Amniotic epithelial cell (primary cell): ENCODE results near the gene LSS.
A peak's percentile ranks its signal among the peaks of the same experiment; 100 is the strongest.
"Not testable (repeated sequence)": the region's sequence is repeated elsewhere in the genome, so short reads cannot be mapped to it uniquely, and the experiment has no call there.

Source experiments
- DNase-seq: peaks from one replicate; pipeline ENCODE4 v3.0.0-alpha.2; 2010; ENCODE audit warnings: low read depth

Gene LSS

DNA sequence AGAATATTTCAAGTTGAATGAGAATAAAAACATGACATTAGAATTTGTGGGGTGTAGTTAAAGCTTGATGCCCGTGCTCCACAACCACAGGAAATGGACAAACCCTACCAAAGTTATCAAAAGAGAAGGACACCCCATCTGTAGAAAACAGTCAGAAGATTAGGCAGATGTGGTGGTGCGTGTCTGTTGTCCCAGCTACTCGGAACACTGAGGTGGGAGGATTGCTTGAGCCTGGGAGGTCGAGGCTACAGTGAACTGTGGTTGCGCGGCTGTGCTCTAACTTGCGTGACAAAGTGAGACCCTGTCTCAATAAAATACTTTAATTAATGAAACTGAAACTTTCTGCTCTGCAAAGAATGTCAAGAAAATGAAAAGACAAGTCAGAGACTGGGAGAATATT, 42.9 kb downstream of the LSS start:
- DNase-seq, result no peak

DNA sequence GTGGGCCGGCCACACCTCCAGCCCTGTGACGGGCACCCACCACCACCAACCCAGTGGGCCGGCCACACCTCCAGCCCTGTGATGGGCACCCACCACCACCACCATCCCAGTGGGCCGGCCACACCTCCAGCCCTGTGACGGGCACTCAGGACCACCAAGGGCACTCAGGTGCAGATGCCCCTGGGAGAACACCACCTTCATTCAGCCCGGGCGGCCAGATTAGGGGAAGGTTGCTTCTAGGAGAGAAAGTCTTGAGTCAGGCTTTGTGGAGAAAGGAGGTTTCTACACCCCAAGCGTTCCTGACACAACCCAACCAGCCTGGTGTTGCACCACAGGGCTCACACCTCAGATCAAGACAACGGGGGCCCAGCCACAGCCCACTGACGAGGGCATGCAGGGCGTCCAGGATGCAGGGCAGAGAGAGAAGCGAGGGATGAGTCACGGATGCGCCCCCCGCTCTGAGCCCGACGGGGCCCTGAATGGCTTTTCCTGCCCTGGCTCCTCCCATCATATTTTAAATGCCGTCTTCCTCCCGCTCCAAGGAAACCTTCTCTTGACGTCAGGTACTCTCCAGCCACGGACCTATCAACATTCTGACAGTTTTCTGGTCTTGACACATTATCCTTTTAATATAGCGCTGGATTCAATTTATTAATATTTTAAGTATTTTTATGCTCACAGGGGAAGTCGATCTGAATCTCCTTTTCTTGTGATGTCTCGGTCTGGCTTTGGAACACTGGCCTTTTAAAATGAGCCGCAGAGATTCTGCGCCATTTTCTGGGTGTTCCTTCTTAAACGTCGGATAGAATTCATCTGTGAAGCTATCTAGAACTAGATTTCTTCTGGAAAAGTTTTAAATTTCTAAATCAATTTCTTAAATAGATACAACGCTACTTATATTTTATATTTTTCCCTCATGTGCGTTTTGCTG, 43.7 kb downstream of the LSS start:
- peak; percentile 80 for DNase-seq

DNA sequence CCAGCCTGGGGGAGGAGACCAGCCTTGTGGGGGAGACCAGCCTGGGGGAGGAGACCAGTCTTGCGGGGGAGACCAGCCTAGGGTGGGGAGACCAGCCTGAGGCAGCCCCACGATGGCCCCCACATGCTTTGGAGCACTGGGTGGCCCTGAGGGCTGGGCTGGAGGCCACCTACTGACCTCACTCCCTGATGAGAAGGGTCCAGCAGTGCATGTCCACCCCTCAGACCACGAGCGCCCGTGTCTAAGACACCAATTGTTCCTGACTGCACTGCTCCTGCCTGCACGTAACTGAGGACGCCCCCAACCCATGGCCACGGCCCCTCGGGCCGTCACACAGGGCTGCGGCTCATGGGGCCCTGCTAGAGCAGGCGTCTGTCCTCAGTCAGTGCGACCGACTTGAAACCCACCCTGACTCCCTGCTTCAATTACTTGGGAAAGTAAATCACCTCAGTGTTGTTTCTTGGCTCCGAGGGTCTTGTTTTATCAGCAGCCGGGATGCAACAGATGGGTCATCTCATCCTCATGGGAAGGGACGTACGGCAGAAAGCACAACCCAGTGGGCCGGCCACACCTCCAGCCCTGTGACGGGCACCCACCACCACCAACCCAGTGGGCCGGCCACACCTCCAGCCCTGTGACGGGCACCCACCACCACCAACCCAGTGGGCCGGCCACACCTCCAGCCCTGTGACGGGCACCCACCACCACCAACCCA, 44.5 kb downstream of the LSS start, which contains the start of gene SPATC1L:
SPATC1L (minus strand) TSS at position 550 of the 715 bp plus-strand sequence. CDS start 1,643 bp downstream, outside the sequence.
- peak; percentile 73 for DNase-seq

DNA sequence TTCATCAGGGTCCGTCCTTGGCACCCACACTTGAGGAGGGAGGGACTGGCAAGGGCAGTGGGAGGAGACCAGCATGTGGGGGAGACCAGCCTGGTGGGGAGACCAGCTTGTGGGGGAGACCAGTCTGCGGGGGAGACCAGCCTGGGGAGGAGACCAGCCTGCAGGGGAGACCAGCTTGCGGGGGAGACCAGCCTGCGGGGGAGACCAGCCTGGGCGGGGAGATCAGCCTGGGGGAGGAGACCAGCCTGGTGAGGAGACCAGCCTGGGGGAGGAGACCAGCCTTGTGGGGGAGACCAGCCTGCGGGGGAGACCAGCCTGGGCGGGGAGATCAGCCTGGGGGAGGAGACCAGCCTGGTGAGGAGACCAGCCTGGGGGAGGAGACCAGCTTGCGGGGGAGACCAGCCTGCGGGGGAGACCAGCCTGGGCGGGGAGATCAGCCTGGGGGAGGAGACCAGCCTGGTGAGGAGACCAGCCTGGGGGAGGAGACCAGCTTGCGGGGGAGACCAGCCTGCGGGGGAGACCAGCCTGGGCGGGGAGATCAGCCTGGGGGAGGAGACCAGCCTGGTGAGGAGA, 45.2 kb downstream of the LSS start:
- DNase-seq, result peak; percentile 22

DNA sequence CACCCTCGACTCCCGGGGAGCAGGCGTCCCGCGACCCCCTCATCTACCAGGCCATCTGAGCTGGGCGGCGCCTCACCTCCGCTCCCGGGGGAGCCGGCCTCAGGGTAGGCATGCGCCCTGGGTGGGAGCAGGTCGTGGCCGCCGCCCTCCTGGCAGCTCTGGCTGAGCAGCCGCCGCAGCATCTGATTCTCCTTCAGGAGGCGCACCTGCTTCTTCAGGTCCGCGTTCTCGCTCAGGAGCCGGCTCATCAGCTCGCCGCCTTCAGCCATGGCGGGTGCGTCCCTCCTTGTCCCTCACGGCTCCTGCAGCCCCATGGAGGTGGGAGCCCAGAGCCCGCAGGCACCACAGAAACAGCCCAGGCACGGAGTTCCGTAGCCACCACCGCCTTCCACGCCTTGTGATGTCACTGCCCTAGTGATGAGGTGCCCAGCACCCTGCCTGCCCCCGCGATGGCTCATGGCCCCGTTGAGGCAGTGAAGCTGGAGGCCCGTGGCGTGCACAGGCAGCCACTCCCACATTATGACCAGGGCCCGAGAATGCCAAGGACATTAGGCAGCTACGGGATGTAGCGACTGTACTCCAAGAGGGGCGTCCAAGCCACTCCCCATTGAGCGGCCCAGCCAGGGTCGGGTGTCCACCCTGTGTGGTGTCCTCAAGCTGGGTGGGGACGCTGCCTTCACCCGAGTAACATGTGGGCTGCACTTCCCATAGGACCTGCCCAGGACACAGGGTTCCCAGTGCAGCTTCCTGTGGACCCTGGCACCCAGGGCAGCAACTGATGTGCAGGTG, 45.8 kb downstream of the LSS start:
- no peak for DNase-seq

DNA sequence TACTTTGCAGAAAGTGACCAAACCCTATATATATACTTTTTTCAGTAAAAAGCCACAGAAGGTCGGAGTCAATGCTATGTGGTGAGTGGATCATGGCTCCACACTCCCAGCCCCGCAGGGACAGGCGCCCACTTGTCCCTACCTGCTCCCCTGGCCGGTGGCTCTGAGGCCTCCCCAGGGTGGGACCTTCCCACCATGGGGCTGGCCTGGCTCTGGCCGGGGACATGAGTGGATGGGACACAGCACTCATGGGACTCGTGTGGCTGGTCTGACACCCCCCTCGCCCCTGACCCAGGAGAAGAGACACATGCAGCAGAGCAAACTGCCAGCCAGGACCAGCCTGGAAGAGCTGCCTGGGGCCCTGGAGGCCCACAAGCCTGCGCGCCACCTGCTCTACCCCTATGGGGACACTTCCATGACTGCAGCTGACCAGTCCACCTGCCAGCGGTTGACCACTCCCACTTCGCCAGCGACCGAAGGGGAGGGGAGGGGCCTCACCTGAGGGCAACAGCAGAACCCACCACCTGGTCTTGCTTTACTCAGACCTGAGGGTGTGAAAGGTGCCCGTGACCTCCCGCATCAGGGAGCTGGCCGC, 46.5 kb downstream of the LSS start:
- no peak for DNase-seq

DNA sequence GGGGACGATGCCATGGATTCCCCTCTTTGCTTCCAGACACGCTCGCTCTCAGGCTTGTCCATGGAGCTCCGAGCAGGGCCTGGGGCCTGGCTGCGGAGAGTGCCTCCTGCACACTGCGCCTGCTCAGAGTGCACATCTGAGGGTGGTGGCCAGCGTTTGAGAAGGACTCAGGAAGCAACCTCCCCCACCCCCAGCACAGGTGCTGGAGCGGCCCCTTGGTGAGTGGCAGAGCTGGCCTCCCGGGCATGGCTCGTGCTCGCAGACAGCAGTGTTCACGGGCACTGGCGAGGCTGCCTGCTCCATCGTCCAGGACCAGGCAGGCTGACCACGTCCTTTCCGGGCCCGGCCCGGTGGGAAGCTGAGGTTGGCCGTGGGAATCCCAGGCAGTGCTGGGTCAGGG, 47.1 kb downstream of the LSS start:
- no peak for DNase-seq

DNA sequence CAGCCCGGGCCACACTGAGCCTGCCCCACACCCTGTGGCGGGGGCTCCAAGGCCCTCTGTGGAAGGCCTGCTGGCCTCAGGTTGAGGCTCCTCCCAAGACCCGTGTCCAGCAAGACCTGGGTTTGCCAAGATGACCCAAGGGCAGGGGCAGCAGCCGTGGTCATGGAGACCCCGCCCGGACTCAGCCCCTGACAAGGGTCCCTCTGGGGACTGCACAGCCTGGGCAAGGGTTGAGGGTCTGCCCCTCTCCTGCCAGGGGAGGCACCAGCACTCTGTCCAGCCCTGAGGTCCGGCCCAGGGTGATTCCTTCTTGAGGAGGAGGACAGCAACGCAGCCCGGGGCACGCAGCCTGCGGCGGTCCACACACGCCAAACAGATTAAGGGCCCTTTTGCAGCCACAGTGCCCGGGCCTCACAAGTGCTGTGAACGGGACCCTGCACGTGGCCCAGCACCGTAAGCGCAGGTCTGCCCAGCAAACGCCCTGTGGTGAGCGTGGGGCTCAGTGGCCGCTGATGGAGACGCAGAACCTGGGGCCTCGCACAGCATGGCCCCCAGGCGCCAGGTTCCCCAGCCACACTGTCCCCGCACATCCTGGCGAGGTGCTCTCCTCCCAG, 47.7 kb downstream of the LSS start:
- no peak for DNase-seq

DNA sequence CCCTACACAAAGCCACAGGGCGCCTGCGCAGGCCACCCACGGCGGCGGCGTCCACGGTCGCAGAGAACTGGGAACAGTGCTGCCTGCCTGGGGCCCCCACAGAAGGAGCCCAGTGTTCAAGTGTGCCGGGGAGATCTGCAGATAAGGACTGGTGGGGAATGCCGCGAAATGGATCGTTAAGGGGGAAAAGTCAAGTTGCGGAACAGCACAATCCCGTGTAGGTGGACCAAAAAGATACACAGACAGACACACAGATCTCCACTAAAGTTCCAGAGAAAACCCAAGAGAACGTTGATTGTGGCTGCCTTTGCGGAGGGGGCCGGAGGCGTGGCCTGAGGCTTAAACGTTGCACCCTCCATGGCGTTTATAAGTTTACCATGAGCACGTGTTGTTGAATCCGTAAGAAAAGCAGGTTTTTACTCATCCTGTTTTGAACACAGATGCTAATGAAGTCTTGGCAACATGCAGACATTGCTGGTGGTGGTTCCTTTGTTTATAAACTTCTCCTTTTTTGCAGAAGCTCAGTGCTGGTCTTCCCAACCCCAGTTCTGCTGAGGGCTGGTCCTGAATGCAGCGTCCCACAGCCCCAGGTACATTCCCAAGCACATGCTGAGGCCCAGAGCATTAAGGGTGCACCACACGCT, 48.4 kb downstream of the LSS start:
- DNase-seq, result no peak

DNA sequence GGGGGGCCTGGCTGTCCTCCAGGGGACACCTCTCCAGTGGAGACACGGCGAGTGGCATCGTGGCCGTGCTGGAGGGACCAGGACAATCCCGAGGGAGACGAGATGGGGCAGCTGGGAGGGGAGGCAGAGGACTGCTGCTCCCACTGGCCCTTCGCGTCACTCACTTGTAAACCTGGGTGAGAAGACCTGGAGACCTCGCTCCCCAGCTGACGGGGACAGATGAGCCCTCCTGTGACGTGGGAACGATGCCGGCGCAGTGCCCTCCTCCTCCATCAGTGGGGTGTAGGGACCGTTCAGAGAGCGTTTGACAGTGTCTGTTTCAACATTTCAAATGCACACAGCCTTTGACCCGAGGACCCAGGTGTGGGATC, 48.9 kb downstream of the LSS start:
- no peak for DNase-seq

DNA sequence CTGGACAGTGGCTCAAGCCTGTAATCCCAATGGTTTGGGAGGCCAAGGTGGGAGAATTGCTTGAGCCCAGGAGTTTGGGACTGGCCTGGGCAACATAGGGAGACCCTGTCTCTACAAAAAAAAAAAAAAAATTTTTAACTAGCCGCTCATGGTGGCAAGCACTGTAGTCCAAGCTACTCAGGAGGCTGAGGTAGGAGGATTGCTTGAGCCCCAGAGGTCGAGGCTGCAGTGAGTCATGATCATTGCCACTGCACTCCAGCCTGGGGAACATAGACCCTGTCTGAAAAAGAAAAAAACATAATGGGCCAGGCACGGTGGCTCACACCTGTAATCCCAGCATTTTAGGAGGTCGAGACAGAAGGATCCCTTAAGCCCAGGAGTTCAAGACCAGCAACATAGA, 49.6 kb downstream of the LSS start:
- no peak for DNase-seq

DNA sequence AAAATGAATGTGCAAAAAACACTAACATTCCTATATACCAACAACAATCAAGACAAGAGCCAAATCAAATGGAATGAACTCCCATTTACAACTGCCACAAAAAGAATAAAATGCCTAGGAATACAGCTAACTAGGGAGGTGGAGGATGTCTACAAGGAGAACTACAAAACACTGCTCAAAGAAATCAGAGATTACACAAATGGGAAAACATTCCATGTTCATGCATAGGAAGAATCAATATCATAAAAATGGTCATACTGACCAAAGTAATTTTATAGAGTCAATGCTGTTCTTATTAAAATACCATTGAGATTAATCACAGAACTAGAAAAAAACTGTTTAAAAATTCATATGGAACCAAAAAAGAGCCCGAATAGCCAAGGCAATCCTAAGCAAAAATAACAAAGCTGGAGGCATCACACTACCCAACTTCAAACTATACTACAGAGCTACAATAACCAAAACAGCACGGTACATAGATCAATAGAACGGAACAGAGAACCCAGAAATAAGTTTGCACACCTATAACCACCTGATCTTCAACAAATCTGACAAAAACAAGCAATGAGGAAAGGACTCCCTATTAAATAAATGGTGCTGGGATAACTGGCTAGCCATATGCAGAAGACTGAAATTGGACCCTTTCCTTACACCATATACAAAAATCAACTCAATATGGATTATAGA, 52.0 kb downstream of the LSS start:
- DNase-seq, result not testable (repeated sequence)

DNA sequence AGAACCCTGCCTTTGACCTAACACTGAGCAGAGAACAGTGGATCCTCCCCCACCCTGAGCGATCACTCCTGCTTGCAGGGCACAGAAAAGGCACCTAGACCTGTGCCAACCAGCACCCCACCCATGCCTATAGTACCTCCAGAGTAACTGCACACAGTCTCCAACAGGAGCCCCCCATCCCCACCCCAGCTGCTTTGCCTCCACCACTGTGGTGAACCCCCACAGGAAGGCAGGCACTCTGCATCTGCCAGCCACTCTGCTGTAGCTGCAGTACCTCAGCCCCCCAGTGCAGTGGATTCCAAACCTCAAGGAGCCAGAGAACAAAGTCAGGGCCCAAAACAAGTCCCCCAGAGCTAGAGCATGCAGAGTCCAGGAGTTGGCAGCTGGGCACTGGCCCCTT, 55.0 kb downstream of the LSS start:
- no peak for DNase-seq

DNA sequence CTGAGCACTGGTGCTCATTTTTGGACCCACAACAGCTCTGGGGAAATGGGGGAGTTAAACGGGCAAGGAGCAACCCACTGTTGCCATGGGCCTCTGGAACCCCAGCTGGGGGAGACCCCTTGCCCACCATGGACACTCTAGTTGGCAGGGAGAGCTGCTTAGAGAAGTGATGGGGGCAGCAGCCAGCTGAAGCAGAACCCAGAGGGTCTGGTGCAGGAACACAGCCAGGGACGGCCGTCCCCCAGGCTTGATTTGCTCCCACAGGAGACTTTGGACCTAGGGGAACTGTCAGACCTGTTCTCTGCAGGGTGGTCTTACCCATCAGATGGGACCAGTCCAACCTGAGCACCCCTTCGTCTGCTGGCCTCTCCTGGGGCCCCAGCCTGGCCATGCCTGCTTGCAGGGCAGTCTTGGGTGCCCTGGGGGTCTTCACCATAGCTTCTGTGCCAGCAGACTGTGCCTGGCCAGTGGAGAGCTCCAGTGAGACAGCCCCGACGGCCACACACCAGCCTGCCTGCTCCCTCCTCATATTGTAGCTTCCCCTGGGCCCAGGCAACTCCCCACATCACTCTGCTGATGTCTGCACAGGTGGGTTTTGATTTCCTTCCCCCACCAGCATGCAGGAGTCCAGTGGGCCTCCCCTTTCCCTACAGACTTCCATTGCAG, 55.6 kb downstream of the LSS start:
- DNase-seq, result no peak

DNA sequence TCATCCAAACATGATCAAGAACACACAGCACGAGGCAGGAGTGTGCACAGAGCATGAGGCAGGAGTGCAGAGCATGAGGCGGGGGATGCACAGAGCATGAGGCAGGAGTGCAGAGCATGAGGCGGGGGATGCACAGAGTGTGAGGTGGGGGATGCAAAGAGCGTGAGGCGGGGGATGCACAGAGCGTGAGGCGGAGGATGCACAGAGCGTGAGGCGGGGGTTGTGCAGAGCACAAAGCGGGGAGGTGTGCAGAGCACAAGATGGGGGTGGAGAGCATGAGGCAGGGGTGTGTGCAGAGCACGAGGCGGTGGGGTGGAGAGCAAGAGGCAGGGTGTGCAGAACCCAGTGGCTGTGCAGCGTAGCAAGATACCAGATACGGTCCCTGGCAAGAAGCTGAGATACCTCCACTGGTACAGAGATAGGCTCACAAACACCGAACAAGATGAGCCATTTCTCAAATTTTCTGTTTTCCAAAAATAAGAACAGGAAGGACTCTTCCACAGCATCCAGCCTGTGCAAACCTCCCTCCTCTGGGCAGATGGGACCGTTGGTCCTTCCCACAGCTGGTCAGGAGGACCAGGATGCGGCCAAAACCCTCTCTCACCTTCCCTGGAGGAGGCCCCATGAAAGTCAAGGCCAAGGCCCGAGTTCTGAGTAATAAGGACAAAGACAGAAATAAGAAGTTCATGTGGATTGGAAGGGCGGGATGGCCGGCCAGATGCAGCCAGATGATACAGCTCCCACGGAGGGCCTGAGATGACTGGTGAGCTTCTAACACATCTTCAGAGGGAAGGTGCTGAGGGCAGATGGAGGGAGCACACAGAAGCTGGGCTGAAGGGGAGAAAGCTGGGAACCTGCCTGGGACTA, 56.3 kb downstream of the LSS start:
- no peak for DNase-seq

DNA sequence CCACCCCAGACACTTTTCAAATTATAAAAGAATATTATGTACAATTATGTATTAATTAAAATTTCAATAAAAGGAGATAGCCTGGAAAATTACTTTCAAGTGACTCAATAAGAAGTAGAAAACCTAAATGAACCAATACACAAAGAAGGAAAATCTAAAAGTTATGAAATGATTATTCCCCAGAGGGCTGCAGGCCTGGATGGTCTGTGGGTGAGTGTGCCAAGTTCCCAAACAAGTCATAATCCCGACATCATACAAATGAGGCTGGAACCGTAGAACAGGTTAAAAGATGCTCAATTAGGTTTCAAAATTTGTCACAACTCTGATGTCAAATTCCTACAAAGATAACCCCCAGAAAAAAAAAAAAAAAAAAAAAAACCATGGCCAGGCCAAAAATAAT, 57.0 kb downstream of the LSS start:
- no peak for DNase-seq

DNA sequence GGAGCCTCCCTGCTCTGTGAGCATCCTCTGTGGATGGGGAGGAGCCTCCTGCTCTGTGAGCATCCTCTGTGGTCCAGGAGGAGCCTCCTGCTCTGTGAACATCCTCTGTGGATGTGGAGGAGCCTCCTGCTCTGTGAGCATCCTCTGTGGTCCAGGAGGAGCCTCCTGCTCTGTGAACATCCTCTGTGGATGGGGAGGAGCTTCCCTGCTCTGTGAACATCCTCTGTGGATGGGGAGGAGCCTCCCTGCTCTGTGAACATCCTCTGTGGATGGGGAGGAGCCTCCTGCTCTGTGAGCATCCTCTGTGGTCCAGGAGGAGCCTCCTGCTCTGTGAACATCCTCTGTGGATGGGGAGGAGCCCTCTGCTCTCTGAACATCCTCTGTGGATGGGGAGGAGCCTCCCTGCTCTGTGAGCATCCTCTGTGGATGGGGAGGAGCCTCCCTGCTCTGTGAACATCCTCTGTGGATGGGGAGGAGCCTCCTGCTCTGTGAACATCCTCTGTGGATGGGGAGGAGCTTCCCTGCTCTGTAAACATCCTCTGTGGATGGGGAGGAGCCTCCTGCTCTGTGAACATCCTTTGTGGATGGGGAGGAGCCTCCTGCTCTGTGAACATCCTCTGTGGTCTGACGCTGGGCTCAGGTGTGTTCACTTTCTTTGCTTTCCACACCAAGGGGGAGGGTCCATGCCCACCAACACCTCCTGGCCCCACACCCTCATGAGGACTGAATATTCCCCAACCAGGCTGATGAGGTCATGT, 58.0 kb downstream of the LSS start:
- not testable (repeated sequence) for DNase-seq
